DMS 273 (cell line): ENCODE results near the gene MFAP3L.
A peak's percentile ranks its signal among the peaks of the same experiment; 100 is the strongest.

Experiments used
- DNase-seq: peaks from one replicate; lab custom pipeline; 2025; ENCODE audit not compliant: unreplicated experiment; lab: John Stamatoyannopoulos, UW

MFAP3L gene

GRCh38 chr4:170025523-170026252 is 507 bp downstream of the MFAP3L start:
- peak; percentile 32 for DNase-seq

- DNase-seq: no peak
Observed at GRCh38 chr4:170022211-170022610, 4.0 kb downstream of the MFAP3L start.

- no peak for DNase-seq
Observed at GRCh38 chr4:170017252-170017651, 8.9 kb downstream of the MFAP3L start.

- no peak for DNase-seq
Observed at GRCh38 chr4:170015285-170015684, 10.9 kb downstream of the MFAP3L start.

GRCh38 chr4:170014359-170015011 is 11.7 kb downstream of the MFAP3L start:
- no peak for DNase-seq

GRCh38 chr4:170012629-170012958 is 13.6 kb downstream of the MFAP3L start:
- no peak for DNase-seq

GRCh38 chr4:170011921-170012628 is 14.1 kb downstream of the MFAP3L start:
- no peak for DNase-seq

GRCh38 chr4:170009291-170009690 is 16.9 kb downstream of the MFAP3L start:
- no peak for DNase-seq

GRCh38 chr4:170008801-170009200 is 17.4 kb downstream of the MFAP3L start:
- no peak for DNase-seq

- DNase-seq: no peak
Observed at GRCh38 chr4:170008371-170008770, 17.8 kb downstream of the MFAP3L start.

GRCh38 chr4:170007113-170007512 is 19.1 kb downstream of the MFAP3L start:
- DNase-seq: no peak

GRCh38 chr4:170005472-170005871 is 20.7 kb downstream of the MFAP3L start:
- no peak for DNase-seq

GRCh38 chr4:170004651-170005295 is 21.4 kb downstream of the MFAP3L start:
- no peak for DNase-seq

GRCh38 chr4:170003071-170004070 is 22.8 kb downstream of the MFAP3L start:
- DNase-seq: no peak

- DNase-seq: no peak
Observed at GRCh38 chr4:170001745-170002267, 24.4 kb downstream of the MFAP3L start.

- DNase-seq: no peak
Observed at GRCh38 chr4:170001011-170001744, 25.0 kb downstream of the MFAP3L start.

GRCh38 chr4:169999923-170000322 is 26.3 kb downstream of the MFAP3L start:
- DNase-seq: no peak

- no peak for DNase-seq
Observed at GRCh38 chr4:169998981-169999380, 27.2 kb downstream of the MFAP3L start.

- no peak for DNase-seq
Observed at GRCh38 chr4:169996379-169997240, 29.6 kb downstream of the MFAP3L start.
